22Rv1 (cell line): ENCODE measurements around the gene GAK.

Source experiments
- H3K27ac ChIP-seq: fragments of 450-650 bp; 2 replicates; pipeline ENCODE4 v1.5.1; 2017
- ZFX ChIP-seq: fragments of 450-650 bp; IDR thresholded peaks from 2 replicates; pipeline ENCODE4 v1.6.1; 2017; ENCODE audit warnings: antibody characterized with exemption, borderline replicate concordance
- TF ChIP-seq, protein P1 (sequence below): fragments of 450-650 bp; IDR thresholded peaks from 2 replicates; pipeline ENCODE4 v1.5.1; 2017; ENCODE audit warnings: mild to moderate bottlenecking

GAK gene

DNA sequence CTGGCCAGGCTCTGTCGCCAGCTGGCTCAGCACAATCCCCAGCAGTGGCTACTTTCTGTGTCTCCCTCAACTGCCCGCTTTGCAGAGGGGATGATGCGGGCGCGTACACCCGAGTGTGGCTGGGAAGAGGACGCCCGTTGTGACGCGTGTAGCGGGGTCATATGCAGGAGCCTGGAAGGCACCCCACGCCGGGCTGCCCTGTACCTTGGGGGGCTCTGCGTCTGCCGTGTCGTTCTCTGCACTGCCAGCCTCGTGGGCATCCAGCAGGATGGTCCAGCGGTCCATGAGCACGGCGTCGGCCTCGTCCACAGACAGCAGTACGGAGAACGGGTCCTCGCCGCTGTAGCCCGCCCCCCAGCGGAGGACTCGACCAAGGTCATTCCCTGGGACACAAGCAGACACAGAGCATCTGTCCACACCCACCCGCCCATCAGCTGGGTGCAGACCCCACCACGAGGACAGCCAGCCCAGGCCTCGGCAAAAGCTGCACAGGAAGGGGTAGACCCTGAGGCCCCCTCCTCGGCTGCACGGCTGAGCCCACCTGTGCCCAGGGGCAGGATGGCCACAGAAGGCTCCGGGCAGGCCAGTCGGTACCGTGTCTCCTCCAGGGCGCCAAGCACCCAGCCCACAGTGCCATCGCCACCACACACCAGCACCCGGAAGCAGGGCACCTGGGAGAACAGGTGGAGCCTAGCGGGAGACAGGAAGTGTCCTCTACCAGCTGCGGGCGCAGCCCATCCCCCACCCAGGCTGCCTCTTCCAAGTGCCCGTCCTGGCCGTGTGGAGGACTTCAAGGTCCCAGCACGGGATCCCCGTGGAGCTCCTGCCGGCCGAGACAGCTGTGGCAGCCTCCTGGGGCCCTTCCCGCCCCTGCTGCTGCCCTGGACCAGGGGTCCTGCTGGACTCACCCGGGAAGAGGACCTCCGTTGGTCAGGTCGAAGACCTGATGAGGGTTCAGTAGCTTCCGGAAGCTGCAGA is 30.4 kb upstream of the GAK start:
- TF ChIP-seq, protein P1, sequence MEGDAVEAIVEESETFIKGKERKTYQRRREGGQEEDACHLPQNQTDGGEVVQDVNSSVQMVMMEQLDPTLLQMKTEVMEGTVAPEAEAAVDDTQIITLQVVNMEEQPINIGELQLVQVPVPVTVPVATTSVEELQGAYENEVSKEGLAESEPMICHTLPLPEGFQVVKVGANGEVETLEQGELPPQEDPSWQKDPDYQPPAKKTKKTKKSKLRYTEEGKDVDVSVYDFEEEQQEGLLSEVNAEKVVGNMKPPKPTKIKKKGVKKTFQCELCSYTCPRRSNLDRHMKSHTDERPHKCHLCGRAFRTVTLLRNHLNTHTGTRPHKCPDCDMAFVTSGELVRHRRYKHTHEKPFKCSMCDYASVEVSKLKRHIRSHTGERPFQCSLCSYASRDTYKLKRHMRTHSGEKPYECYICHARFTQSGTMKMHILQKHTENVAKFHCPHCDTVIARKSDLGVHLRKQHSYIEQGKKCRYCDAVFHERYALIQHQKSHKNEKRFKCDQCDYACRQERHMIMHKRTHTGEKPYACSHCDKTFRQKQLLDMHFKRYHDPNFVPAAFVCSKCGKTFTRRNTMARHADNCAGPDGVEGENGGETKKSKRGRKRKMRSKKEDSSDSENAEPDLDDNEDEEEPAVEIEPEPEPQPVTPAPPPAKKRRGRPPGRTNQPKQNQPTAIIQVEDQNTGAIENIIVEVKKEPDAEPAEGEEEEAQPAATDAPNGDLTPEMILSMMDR = peak; percentile 61
- no peak for TF ChIP-seq ZFX
- H3K27ac ChIP-seq = peak overlapping the region; percentile 91

DNA sequence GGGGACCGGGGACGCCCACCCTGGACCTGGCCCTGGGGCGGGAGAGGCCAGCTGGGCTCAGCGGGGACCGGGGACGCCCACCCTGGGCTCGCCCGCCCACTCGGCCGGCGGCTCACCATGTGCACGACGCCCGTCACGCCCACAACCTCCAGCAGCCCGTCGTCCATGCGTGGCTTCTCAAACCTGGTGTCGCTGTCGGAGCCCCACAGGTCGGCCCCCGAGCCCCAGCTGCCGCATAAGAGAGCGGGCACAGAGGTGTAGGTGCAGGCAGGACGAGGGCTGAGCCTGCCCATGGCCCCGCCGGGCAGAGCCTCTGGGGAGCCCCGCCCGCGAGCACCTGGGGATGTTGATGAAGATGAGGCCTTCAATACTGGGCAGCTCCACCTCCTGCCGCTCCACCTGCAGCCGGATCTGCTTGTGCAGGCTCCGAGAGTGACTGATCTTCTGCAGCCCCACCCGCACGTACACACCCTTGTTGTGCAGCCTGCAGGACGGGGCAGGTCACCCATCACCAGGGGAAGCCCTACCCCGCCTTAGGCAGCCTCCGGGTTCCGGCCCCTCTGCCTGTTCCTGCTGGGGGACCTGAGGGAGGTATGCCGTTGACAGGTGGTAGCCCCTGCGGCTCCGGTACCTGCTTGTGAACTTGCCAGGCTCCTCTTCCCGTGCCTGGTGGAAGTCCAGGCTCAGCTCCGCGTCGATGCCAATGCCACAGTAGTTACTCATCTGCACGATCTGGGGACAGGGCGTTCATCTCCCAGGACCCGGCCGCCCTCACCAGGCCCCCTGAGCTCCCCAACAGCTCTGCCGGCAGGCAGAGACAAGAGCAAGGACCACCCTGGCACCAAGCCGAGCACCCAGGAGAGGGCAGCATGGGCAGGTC is 29.5 kb upstream of the GAK start:
- TF ChIP-seq, protein P1 = no peak
- TF ChIP-seq ZFX = no peak
- H3K27ac ChIP-seq = peak overlapping the region; percentile 91

DNA sequence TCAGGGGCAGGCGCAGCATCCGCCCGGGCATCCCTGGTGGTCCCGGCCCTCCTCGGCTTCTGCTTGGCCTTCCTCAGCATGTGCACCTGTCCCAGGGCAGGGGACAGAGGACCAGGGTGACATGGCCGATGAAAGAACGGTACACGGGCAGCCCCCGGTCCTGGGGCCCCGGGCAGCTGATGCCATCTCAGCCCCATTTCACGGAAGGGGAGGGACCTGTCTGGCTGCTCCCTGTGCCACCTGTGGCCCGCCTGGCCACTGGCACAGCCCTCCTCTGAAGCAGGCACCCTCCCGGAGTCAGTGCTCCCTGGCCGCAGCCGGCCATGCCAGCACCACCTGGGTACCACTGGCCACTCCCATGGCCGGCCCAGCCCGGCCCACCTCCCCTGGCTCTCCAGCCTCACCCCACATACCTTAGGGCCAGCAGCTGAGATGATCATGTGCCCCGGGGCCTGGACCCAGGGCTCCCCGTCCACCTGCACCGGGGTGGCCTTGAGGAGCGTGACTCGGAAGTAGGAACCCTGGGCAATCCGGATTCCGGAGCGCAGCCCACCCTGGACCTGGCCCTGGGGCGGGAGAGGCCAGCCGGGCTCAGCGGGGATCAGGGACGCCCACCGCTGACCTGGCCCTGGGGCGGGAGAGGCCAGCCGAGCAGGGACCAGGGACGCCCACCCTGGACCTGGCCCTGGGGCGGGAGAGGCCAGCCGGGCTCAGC is 28.7 kb upstream of the GAK start:
- TF ChIP-seq, protein P1 = no peak
- no peak for TF ChIP-seq ZFX
- peak overlapping the region; percentile 44; the same call in 1 of the 2 replicates for H3K27ac ChIP-seq

DNA sequence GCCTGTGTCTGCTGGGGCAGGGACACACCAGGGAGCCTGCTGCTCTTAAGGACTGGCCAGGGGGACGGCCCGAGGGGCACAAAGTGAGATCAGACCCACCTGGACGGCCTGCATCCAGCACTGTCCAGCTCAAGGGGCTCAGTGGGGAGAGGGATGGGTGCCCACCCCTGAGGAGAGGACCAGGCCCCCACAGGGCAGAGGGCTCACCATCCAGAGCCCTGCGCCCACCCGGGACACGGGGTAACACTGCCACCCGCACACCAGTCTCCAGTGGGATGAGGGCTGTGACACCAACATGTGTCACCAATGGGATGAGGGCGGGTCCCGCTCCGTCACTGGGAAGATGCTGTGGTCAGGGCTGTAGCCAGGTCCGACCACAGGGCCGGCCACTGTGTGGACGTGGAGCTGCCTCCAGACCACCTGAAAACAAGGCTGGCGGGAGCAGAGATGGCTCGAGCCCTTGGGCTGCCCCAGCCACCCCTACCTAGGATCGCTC is 28.1 kb upstream of the GAK start:
- TF ChIP-seq, protein P1 = no peak
- TF ChIP-seq ZFX = no peak
- peak overlapping the region; percentile 44 for H3K27ac ChIP-seq

DNA sequence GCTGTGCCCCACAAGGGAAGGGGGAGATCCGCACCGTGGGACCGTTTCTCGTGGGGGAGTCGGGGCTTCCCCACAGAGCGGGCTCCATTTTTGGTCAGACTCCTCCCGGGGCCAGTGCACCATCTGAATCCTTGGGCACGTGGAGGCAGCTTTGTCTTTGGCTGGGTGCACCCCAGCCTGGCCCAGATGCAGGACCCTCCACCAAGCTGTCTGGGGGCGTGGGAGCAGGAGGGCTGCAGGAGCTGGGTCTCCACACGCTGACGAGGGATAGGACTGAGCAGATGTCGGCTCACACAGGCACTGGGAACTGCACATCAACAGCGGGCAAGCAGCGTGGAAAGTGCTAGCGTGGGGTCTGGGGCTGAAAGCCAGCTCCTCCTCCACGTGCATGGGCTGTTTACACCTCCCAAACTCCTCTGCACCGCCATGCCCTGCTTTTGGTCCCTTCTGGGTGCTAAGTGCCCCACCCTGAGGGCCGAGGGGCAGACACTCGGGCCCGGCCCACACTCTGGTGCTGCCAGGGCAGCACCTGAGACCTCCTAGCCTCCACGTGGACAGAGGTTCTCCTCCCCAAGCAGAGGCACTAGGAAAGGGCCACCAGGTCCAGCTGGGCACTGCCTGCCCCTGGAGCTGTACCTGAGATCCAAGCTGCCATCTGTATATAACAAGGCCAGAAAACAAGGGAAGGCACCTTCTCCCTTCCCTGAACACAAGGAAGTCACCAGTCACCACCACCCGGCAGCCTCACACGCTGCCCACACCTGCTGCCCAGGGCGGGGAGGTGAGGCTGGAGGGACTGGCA is 27.4 kb upstream of the GAK start:
- H3K27ac ChIP-seq = peak overlapping the region; percentile 44
- TF ChIP-seq, protein P1 = no peak
- no peak for TF ChIP-seq ZFX

DNA sequence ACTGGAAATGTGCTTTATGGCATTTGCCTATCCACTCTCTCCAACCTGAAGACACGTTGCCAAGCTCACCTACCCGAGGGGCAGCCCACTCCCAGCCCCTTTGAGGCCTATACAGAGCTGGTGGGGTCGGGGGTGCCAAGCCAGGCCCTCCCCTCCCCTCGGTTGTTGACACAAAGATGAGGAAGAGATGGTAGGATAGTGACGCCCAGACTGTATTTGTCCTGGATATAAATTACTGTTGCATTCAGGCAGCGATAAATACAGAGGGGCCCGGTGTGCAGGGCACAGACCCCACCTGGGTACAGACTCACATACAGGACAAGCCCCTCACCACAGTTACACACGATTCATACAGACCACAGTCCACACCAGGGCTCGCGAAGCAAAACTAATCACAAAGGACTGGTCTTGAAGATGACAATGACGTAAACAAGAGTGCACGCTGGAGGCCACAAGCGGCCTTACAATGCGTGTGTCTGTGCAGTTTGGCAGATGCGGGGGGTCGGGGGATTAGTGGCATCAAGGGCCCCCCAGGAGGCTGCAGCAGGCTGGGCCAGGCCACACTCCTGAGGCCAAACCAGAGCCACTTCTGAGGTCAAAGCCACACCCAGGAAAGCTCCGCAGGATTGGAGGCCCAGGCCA is 26.7 kb upstream of the GAK start:
- peak overlapping the region; percentile 44 for H3K27ac ChIP-seq
- no peak for TF ChIP-seq ZFX
- TF ChIP-seq, protein P1 = no peak
